Fibroblast of skin of scalp (primary cell): ENCODE results near the gene RAD52.

Source experiments
- DNase-seq: peaks from one replicate; pipeline ENCODE4 v3.0.0-alpha.2; 2013

RAD52 gene

DNA sequence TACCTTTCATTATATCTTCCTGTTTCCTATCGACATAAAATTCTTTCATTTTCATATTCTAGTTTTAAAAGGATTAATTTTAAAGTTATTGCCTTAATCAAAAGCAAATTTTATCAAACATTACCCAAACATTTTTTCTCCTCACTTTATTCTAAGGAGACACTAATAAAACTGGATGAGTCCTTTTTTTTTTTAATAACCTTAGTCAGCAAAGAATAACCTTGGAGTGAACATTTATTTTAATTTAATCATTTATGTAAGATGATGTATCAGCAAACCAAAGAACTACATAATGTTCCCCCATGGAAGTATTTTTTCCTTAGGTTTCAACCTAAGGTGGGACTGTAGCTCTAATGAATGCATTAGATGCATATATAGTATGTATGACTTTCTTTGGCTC lies 83.9 kb downstream of the RAD52 start:
- no peak for DNase-seq

DNA sequence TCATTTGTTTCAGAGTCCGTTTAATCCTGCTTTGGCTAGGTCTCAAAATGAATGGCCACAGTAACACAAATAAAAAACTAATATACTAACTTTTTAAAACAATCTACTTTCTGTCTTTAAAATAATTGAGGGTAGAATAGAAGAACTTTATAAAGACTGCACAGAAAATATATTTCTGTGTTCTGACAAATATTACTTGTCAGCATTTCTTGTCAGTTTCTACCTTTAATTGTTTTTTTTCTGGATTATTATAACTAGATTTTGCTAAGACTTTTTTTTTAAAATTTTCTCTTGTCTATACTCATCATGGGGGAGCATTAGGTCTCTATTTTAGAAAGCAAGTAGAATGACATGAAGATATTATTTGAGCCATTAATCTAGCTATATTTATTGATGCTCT lies 86.2 kb downstream of the RAD52 start:
- no peak for DNase-seq

DNA sequence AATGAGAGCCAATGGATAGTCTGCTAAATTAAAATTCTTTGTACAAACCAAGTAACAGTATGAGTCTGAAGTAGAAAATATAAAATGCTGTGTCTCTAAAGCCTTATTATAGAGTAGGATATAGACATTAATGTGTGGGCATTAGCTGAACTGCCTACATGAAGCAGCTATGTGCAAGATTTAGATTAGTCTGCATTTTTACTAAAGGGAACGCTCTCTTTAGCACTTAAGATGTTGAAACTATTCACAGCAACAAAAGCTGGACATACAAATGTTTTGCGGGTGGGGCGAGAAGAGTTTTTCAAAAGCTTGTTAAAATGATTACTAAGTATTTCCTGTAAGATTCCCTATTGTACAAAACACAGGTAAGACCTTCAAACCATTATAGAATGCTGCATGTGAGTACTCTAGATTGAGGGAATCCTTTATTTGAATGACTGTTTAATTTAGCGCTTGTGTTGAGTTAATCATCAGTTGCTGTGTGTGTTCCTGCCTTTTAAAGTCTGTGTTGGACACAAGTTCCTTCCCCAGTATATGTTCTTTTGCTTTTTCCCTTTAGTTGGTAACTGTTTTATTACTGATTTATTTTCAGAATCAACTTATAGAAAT lies 87.1 kb downstream of the RAD52 start:
- DNase-seq, result no peak
